Cortex of kidney (tissue), 1 donor: ENCODE results near the gene SPATA32.

ENCODE experiments used
- DNase-seq: peaks from one replicate; lab custom pipeline; 2025; lab: John Stamatoyannopoulos, UW

The SPATA32 gene

DNA sequence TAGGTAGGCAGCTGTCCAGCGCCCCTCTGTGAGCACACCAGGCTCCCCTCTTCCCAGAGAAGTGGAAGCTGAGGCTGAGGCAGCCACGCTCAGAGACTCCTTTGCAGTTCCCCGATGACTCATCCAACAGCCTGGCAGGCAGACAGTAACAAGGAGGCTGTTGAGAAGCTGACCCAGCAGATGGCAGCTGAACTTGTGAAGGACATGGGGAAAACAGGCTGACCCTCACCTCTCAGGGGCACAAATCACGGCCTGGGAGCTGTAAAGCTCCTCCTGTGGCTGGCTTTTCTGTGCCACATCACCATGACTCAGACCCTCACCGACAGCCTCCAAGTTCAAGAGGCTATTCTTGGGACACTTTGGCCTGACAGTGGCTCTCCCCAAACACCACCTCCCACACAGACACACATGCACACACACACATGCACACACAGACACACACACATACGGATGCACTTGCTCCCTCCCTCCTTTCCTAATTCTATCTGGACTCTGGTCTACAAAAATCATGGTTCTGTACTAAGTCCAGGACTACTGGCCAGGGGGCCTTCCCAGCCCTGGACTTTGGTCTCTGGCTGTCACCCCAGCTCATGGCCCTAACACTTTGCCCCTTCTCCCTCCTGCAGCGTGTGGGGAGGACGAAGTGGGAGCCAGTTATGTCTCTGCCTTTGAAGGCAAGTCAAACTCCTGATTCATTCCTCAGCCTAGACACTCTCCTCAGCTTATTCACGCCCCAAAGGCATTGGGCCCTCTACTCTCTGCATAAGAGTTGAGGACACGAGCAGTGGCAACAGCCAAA is 31.7 kb upstream of the SPATA32 start:
- no peak for DNase-seq

DNA sequence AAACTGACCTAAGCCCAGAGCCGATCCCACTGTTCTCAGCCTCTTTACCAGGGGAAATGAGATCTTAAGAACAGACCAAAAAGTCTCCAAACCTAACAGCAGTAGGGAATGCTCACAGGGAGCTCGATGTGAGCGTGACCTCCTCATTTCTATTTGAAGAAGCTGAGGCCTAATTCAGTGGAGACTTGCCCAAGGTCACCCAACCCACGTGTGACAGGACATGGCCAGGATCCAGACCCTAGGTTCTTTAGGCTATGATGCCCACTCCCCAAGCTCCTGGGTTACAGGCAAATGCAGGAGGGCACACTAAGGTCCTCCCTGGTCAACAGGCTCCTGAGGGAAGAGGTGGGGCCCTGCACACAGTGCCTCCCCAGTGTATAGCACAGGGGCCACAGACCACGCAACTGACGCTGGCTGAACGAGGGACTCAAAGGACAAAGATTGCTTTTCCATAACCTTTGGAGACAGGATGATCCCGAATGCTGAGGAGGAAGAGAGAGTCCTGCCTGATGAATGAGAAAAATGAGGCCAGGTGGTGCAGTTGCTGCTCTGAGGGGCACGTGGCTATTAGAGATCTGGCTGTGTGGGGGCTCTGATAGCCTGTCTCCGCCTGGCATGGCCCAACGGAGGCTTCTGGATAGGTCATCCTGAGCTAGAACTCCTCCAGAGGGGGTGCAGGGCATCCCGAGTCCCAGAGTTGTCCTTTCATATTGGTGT is 31.0 kb upstream of the SPATA32 start:
- no peak for DNase-seq

DNA sequence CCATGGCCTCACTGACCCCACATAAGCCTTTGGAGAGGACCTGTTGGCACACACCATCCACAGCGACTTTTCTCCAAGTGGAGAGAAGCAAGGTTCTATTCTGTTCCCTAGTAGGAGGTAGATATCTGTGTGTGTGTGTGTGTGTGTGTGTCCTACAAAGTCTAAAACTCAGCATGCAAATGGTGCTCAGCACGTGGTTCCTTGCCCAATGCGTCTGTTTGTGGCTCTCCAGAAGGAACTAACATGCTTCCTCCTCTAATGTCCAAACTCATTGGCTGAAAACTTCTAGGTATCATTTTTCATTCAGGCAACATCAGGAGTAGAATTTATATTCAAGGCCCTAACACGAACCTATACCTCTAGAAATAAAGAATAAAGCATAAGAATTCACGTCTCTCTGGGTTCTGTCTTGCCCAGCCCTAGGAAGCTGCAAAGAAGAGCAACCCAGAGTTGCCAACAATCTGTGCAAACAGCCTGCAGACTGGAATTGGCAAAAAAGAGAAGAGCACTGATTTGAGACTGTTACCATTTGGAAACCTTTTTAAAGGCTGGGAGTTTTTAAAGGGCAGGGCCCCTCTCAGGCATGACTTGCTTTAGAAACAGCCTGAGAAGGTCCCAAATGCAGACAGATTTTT is 29.4 kb upstream of the SPATA32 start:
- DNase-seq: no peak

DNA sequence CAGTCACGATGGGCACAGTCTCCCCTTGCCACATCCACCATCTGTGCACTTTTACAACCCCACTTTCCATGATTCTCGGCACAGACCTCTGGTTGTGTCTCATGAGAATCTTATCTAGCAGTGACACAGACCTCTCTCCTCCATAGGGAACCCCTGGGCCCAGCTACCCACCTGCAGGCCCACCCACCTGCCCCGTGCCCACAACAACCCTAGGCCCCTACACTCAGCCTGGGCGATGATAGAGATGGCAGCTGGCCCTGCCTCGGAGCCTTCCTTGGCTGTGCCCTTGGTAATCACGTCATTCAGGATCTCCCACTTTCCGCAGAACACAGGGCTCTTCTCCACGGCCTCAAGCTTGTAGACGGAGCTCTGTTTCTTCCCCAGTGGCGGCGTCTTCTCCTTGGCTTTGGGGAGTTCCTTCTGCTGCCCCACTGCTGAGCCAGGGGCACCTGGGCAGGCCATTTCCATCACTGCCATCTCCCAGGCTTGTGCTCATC is 28.4 kb upstream of the SPATA32 start:
- DNase-seq: no peak

DNA sequence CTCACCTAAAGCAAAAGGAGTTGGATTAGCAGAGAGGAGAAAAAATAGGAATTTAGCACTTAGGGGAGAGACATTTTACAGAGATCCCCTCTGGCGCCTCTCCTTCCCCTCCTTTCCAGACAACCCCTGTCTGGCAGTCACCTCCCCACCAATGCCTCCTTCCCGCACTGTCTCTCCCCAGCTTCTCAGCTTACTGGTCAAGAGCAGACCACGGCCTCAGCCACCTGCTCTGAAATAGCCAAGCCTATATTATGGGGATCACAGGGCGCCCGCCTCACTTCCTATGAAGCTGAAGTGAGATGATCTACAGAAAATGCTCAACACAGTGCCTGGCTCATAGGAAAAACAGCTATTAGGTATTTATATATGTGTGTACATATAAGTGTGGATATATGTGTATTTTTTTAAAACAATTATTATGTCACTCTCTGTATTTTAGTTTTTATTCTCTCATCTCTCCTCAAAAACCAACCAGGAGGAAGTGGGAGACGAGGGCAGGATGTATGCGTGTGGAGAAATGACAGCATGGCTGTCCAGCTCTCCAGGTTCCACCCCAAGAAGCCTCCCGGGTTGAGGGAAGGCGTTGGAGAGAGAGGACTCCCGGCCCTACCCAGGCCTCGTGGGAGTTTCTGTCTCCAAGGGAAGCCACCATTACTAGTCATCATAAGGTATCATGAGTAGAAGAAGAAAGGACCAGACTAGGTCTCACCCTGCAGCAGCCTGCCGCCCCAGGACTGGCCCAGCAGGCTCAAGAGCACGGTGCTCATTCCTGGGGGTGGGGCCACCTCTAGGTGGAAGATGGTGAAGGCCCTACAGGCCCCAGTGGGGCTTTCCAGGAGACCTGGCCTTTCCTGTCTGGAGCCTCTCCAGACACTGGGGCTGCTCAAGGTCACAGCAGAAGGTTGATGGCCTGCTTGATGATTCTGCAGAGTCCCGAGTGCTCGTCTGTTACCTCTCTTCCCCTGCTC is 27.7 kb upstream of the SPATA32 start:
- DNase-seq: no peak

DNA sequence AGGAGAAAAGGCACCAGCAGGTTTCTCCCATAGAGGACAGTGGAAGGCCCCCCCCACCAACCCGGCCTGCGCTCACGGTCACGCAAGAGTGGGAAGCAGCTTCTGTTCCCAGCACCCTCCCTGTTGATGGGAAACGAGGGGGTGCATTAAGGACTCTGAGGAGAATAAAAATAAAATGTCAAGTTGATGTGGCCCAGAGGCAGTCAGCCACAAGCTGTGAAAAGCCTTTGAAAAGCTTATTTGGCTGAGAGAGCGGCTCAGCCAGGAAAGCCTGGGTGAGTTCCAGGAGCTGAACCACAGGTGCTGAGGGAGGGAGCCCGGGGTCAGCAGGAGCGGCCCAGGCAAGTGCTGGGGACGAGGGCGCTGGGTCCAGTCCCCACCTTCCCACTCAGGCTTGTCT is 26.9 kb upstream of the SPATA32 start:
- no peak for DNase-seq

DNA sequence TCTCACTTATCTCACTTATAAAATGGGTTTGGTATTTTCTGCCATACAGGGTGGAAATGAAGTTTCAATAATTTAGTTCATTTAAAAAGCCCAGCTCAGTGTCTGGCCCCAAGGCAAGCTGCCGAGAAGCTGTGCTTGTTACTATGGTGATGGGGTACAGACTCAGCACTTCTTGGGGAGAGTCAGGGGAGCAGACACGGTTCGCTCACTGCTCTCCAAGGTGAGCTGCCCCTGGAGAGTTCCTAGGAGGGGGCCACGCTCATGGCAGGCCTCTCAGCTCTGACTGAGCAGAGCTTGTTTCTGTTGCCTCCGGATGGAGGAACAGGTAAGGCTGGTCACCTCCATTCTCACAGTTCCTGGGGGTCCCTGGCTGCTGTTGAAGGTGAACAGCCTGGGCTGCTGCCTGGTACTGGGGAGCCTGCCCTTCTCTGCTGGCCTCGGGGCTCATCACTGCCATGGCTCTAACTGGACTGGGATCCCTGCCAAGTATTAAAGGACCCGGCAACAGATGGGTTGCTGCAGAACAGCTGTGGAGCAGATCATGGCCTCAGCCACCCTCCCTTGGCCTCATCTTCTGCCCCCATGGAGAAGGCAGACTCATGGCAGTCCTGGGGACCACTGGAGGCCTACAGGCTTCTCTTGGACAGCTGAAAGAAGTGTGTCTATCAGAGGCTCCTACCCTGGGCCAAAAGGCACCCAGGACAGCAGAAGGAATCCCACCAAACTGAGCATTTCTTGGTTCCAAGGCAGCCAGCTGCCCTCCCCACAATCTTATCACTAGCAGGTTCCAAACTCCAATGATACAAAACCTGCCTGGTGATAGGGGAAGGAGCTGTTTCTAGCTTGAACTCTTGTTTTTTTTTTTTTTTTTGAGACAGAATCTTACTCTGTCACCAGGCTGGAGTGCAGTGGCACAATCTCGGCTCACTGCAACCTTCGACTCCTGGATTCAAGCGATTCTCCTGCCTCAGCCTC is 25.9 kb upstream of the SPATA32 start:
- no peak for DNase-seq

DNA sequence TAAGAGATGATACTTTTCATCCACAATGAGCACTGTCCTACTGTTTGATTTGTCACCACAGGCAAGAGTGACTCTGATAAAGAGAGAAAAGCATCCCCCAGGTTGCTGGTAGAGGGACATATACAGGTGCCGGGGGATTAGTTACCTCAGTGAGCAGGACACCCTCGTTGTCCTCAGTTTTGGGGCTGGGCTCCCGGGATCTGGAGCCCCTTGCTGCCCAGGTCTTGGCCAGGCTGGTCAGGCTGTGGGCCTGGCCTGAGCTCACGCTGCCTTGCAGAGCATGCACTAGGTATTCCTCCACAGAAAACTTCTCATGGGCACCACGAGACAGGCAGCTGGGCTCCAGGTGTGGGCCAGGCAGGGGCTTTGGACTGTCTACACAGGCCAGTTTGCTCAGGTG is 24.4 kb upstream of the SPATA32 start:
- DNase-seq: no peak

DNA sequence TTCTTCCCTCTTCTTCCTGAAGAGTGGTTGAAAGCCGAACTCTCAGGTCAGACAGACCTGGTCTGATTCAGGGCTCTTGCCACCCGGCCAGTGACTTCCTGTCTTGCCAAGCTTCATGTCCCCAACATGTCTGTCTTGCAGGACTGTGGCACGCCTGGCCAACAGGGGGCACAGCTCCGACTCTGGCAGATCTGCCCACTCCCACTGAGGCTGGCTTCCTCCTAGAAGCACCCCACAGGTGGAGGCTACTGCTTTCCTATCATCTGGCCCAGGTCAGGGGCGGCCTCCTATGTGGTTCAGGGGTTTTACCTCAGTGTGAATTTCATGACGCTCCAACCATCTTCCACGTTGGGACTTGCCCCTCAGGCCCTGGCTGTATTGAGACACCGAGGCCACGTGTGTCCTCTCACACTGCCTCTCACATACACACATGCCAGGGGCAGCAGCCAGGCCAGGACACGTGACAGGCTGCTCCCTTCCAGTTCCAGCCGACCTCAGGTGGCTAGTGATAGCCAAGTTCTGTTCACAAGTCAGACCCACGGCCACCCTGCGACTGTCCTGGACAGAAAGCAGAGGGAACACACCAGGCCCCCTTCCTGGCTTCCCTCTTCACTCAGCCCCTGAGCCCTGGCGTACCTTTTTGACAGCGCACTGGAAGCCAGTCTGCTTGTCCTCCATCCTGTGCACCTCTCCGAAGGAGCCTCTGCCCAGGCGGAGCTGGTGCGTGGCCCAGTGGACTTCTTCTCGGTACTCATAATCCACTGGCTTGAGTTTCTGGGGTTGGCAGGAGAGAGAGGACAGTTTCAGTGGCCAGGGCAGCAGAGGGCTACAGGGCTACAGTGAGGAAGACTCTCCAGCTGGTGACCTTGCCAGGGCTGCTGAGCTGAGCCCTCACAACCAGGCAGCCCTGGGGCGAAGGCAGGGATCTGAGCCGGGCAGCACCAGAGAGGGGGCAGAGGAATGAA is 22.6 kb upstream of the SPATA32 start:
- no peak for DNase-seq

DNA sequence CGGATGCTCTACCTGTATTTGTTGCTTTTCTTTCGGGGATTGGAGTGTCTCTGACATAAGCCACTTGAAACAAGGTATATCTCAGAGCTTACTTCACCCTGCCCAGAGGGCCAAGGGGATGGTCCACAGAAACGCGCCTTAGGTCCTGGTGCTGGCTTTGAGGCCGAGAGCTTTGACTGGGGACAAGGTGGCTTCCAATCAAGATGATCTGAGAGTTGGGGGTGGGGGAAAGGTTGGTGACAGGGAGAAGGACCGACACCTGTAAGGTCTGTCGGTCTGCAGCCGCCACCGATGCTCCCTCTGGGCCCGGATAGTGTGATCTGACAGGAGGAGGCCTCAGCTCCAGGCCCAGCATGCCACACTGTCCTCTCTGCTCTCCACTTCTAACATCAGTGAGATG is 21.8 kb upstream of the SPATA32 start:
- DNase-seq: no peak

DNA sequence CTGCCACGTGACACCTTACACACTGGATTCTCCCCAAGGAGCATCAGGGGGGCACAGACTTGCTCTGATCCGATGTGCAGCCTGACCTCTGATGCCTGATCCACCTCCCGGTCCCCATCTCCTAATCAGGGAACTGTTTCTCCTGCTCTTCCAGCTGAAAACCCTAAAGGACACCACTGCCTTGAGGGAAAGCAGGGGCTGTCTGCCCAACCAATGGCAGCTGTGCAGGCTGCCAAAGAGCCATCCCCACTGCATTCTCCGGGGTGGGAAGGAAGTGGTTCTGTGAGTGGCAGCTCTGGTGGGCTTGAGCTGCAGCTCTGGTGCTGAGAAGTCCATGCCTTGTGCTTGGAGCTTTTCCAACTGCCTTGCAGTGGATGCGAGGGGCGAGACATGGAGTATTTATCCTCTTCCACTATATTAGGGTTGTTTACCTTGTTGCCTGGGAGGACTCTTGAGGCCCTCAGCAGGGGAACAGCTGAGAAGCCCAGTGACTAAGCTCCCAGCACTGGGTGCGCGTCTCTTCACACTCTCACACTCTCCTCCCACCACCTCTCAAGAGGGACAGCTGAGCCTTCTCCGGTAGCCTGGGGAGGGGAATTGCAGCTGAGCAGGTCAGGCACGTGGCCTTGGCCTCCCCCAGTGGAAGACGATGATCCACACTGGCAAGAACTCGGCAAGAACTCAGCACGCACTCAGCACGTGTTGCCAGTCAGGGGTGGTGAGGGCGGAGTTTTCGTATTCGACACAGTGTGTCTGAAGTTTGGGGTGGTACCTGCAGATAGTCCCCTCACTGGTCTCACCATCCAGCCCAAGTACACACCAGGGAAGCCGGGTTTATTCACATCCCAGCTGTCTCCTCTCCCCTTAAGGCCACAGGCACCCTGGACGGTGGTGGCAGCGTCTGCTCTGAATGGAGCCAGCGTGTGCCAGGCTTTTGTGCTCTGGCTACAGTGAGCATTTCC is 21.1 kb upstream of the SPATA32 start:
- no peak for DNase-seq

DNA sequence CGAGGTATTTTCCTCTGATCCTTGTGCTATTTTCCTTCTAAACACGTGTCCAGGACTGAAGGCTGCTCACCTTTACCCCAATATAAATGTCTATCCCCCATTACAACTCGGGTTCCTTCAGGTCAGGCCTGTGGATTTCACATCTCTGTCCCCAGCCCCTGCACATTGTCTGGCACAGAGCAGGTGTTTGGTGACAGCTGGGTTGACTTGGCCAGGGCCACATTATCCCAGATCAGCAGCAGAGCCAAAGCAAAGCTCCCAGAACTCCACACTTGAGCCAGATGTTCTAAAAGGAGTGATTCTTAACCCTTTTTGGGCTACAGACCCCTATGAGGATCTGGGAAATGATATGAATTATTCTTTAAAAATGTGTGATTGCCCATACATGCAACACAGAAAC is 18.0 kb upstream of the SPATA32 start:
- DNase-seq: no peak

DNA sequence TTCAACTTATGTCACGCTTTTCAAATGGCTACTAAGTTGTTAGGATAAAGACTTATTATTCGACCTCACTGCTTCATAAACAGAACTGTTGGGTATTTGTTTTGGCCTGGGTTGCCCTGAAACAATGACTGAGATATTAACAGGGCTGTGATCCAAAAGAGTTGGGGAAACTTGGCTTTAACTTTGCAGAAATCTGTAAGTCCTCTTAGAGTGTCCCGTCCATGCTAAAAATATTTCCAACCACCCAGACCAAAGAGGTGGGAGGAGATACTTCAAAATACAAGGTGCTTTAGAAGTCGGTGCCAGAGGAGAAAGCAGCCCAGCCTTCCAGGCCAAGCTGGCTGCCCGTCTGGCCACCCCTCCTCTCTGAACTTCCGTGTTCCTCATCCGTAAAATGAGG is 16.1 kb upstream of the SPATA32 start:
- DNase-seq: no peak

DNA sequence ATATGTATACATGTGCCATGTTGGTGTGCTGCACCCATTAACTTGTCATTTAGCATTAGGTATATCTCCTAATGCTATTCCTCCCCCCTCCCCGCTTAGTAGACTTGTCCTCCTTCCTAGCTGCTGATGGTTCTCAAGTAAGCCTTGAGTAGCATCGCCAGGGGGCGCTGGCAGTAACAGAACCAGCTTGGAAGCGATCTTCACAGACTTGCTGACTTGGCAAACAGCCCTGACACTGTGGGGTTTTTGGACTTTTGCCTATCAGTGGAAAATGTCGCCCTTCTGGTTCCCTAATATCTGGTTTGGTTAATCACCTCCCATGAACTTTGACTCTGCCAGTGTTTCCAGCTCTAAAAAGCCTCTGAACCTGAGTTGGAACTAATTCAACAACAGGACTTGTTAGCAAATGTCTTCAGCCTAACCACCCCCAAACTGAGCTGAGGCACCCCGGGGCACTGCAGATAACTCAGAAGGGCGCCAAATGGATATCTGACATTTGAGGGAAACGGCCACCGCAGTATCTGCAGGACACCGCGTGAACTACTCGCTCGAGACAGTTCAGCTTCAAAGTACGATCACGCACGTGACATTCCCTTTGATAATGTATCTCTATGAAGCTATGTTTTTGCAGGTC is 15.4 kb upstream of the SPATA32 start:
- no peak for DNase-seq

DNA sequence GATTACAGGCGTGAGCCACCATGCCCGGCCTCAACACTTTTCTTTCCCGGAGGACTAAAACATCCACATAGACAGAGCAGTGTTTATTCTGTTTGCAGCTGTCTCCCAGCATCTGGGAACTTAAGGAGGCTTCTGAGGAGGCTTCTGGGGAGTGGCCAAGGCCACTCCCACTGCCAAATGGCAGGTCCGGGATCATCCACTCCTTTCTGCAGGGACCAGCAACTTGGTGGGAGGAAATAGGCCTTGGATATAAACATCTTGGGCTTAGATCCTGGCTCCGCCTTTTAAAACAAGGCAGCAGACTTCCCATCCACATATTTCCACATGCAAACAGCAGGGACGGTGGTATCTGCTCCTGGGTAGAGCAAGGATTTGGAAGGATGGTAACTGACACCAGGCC is 14.1 kb upstream of the SPATA32 start:
- no peak for DNase-seq

DNA sequence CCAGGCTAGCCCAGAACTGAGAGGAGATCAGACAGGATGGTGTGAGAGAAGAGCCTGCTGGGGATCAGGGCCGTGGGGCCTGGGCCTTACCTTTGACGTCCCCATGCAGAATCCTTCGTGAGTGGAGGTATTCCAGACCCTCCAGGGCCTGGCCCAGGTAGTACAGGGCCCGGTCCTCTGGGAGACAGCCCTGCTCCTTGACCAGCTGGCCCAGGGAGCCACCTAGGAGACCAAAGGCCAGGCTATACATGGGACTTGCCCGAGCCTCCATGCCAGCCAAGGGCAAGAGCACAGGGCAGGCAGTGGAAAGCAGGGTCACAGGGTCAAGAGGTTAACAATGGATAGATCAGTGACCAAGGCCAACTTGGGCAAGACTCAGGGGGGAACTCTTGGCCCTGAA is 12.1 kb upstream of the SPATA32 start:
- no peak for DNase-seq

DNA sequence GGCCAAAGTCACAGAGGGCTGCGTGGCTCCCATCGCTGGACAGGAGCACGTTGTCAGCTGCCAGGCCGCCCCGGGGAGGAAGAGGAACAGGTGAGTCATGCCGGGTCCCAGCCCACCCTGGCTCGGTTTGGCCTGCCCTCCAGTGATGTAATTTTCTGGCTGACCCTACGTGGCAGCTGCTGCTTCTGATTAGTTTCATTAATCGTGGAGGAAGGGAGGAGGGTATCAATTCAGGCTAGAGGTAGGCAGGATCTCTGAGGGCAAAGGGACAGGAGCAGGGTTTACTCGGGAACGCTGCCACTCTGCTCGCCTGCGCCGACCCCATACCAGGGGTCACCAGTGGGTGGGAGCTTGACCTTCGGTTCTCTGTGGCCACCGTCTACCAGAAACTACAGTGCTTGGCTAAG is 11.7 kb upstream of the SPATA32 start:
- no peak for DNase-seq

DNA sequence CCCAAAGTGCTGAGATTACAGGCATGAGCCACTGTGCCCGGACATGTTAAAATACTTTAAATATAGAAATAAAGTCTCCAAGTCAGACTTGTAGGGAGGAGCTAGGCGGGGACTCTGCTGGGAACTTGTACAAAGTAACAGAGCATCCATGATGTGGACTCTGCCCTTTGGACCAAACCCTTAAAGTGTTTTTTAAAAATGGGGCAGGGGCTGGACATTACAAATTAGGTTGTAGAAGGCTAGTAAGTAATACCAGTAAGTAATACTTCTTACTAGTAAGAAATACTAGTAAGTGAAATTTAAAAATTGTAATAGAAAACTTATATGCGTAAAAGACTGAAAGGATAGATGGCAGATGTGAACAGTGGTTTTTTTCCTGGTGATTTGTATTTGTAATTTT is 9.7 kb upstream of the SPATA32 start:
- DNase-seq: no peak
